Esophagus muscularis mucosa (tissue), 4 donors: ENCODE data around the gene CAMK2G. TPM values are rescaled to one million over a fixed set of nuclear protein-coding genes. Genes with fewer than 3 reads are reported as not detected.

Experiments
- DNase-seq: peaks from one replicate; pipeline ENCODE4 v3.0.0-alpha.2; 2017; ENCODE audit errors: extremely low spot score
- H3K27ac ChIP-seq, 4 donors: fragments of 200-600 bp; sonication (generic); replicated peaks in 1 of 4; 1 replicate in 3 of 4; 2 replicates in 1 of 4; pipeline ENCODE4 v1.5.1; 2016 to 2019; ENCODE audit warnings: mild to moderate bottlenecking in 1 of 4
- H3K27me3 ChIP-seq, 4 donors: fragments of 200-600 bp; sonication (generic); one replicate each; pipeline versions ENCODE4 v1.5.1 to v1.6.0; 2016 to 2019
- H3K36me3 ChIP-seq, 4 donors: fragments of 200-600 bp; sonication (generic); one replicate each; pipeline ENCODE4 v1.5.1; 2016 to 2019
- H3K4me1 ChIP-seq, 4 donors: fragments of 200-600 bp; sonication (generic); one replicate each; pipeline ENCODE4 v1.5.1; 2016 to 2019
- H3K4me3 ChIP-seq, 4 donors: fragments of 200-600 bp; sonication (generic); 1 replicate in 2 of 4; 2 replicates in 2 of 4; pipeline ENCODE4 v1.5.1; 2016 to 2019; ENCODE audit warnings: mild to moderate bottlenecking in 4 of 4, moderate library complexity in 1 of 4
- H3K9me3 ChIP-seq, 4 donors: fragments of 200-600 bp; sonication (generic); 1 replicate in 3 of 4; 2 replicates in 1 of 4; pipeline ENCODE4 v1.5.1; 2016 to 2019
- CTCF ChIP-seq, 3 experiments: fragments of 200-600 bp in 2 of 3; fragments of 450-650 bp in 1 of 3; sonication (generic) in 2 of 3; IDR thresholded peaks; one replicate each; pipeline ENCODE4 v1.5.1; 2017 to 2019; ENCODE audit warnings: antibody characterized with exemption in 3 of 3, mild to moderate bottlenecking in 2 of 3, moderate library complexity in 1 of 3
- EP300 ChIP-seq: sonication (generic); formaldehyde crosslinking; IDR thresholded peaks from one replicate; pipeline ENCODE4 v1.6.1; 2017; ENCODE audit warnings: antibody characterized with exemption
- POLR2A ChIP-seq: fragments of 450-650 bp; IDR thresholded peaks from one replicate; pipeline ENCODE4 v1.6.1; 2017; ENCODE audit warnings: antibody characterized with exemption, moderate library complexity, mild to moderate bottlenecking, low read depth
- POLR2AphosphoS5 ChIP-seq, 2 donors: sonication (generic); formaldehyde crosslinking; IDR thresholded peaks; one replicate each; pipeline ENCODE4 v1.6.1; 2017; ENCODE audit warnings: antibody characterized with exemption in 2 of 2
- WGBS: methylation state at CpG from one replicate; pipeline ENCODE4 v1.1.5; 2018; 5-methylcytosine and 5-hydroxymethylcytosine counted together
- intact Hi-C: fragments of 100-400 bp; cut with DNase I; formaldehyde crosslinking; loops from one replicate; pipeline ENCODE4 v1.15.1; 2023
- total RNA-seq, 4 donors: library from RNA; depleted of rRNA; stranded (reverse); fragments of >200 nt; gene quantifications; one replicate each; pipeline versions ENCODE4 v1.1.0 to v1.2.1, GENCODE V29; 2016

The CAMK2G gene
- total RNA-seq, 4 donors from 2014 or later: 96.4 to 201 (median 159) TPM

- H3K4me1 ChIP-seq: peaks cover 42 to 59% (median 52%) of the 10 kb centered on the region in 4 donors
- WGBS: under 1% methylated on average over 13 of the region's 57 CpGs
Observed at GRCh38 chr10:73781879-73782748, 92.2 kb downstream of the CAMK2G start, which contains the start of gene CHCHD1. Gene CHCHD1, plus strand, starts transcription at chr10:73782048. Its CDS starts 28 bp downstream, at chr10:73782076.

GRCh38 chr10:73781548-73781878, 92.8 kb downstream of the CAMK2G start:
- no peaks in the 10 kb centered on the region for H3K9me3 ChIP-seq
- no peaks in the 10 kb centered on the region for H3K27me3 ChIP-seq
- H3K4me3 ChIP-seq: peak overlapping the region; percentile 71 to 98 (median 90)
- peaks cover 36 to 53% (median 46%) of the 10 kb centered on the region in 4 donors for H3K4me1 ChIP-seq
- peaks cover 4 to 38% (median 28%) of the 10 kb centered on the region in 4 donors for H3K36me3 ChIP-seq
- H3K27ac ChIP-seq: peak overlapping the region; percentile 89 to 96 (median 92)
- TF ChIP-seq POLR2A: no peak
- TF ChIP-seq EP300: no peak
- TF ChIP-seq POLR2AphosphoS5 (IDR thresholded peaks at IDR 0.05): no peak
- TF ChIP-seq CTCF (IDR thresholded peaks at IDR 0.05): no peak
- DNase-seq: no peak
- WGBS: under 1% methylated on average over 14 of the region's 14 CpGs
- intact Hi-C loops: no loop called here

More at GRCh38 chr10:73781879-73782748, 92.2 kb downstream of the CAMK2G start, which contains the start of gene CHCHD1:
- intact Hi-C loops: no loop called here
- Histone ChIP-seq H3K4me3 (peak within 1 kb of the TSS; percentile 71 to 98 (median 90)), H3K27ac (peak within 1 kb of the TSS; percentile 89 to 96 (median 92)), H3K27me3 (no peaks in the 10 kb centered on the region), H3K36me3 (peaks cover 4 to 32% (median 27%) of the 10 kb centered on the region in 4 donors), H3K9me3 (no peaks in the 10 kb centered on the region)
- peak; percentile 97 for DNase-seq
- TF ChIP-seq CTCF (IDR thresholded peaks at IDR 0.05) (peak in 1 of 3 experiments; percentile 24), EP300 (no peak), POLR2A (peak; percentile 25), POLR2AphosphoS5 (IDR thresholded peaks at IDR 0.05) (peak; percentile 87 to 97)

- DNase-seq: no peak
- intact Hi-C loops: no loop called here
- peak overlapping the region; percentile 71 to 98 (median 90) for H3K4me3 ChIP-seq
- TF ChIP-seq EP300 (no peak), POLR2AphosphoS5 (IDR thresholded peaks at IDR 0.05) (no peak), CTCF (IDR thresholded peaks at IDR 0.05) (no peak), POLR2A (no peak)
- WGBS: 31% methylated on average over 11 of the region's 11 CpGs
- peak overlapping the region; percentile 89 to 96 (median 92) for H3K27ac ChIP-seq
- H3K36me3 ChIP-seq: peaks cover 4 to 43% (median 32%) of the 10 kb centered on the region in 4 donors
- H3K4me1 ChIP-seq: peaks cover 33 to 48% (median 43%) of the 10 kb centered on the region in 4 donors
- H3K9me3 ChIP-seq: no peaks in the 10 kb centered on the region
- H3K27me3 ChIP-seq: no peaks in the 10 kb centered on the region
Observed at GRCh38 chr10:73780966-73781365, 93.4 kb downstream of the CAMK2G start.

GRCh38 chr10:73780301-73780700, 94.1 kb downstream of the CAMK2G start:
- WGBS: 80% methylated on average over 5 of the region's 5 CpGs
- intact Hi-C loops: no loop called here
- no peak for DNase-seq
- Histone ChIP-seq H3K27ac (no peak overlapping the region), H3K9me3 (no peaks in the 10 kb centered on the region), H3K4me3 (peak overlapping the region in 1 of 4 donors; percentile 98), H3K36me3 (peaks cover 4 to 49% (median 38%) of the 10 kb centered on the region in 4 donors), H3K27me3 (no peaks in the 10 kb centered on the region), H3K4me1 (peaks cover 37 to 52% (median 47%) of the 10 kb centered on the region in 4 donors)
- no peak for TF ChIP-seq CTCF (IDR thresholded peaks at IDR 0.05)
- TF ChIP-seq EP300: no peak
- no peak for TF ChIP-seq POLR2A
- no peak for TF ChIP-seq POLR2AphosphoS5 (IDR thresholded peaks at IDR 0.05)
